Hepatocyte (in vitro differentiated cells): ENCODE measurements around the gene KLRK1.

Experiments used
- CTCF ChIP-seq: fragments of 200-600 bp; sonication (generic); IDR thresholded peaks from 2 replicates; pipeline ENCODE4 v1.5.1; 2016; ENCODE audit warnings: antibody characterized with exemption, mild to moderate bottlenecking; ENCODE audit not compliant: poor library complexity
- EZH2 ChIP-seq: fragments of 200-600 bp; sonication (generic); IDR thresholded peaks from 2 replicates; pipeline ENCODE4 v1.6.1; 2016; ENCODE audit warnings: antibody characterized with exemption, mild to moderate bottlenecking, borderline replicate concordance

- no peak for TF ChIP-seq CTCF
- no peak for TF ChIP-seq EZH2
Measured at GRCh38 chr12:10392394-10392930, 2.6 kb upstream of the KLRK1 start.
